H9 (cell line): ENCODE data around the gene HSH2D. TPM values are rescaled to one million over a fixed set of nuclear protein-coding genes. Genes with fewer than 3 reads are reported as not detected.

ENCODE experiments used
- DNase-seq: peaks from one replicate; pipeline ENCODE4 v3.0.0-alpha.2; 2017
- H2AFZ ChIP-seq: one replicate; pipeline ENCODE4 v1.6.1; 2013; ENCODE audit warnings: mild to moderate bottlenecking, low read length, control low read depth, moderate library complexity
- H2AK5ac ChIP-seq: 2 replicates; pipeline ENCODE4 v1.6.1; 2013; ENCODE audit warnings: low read length, control low read depth, mixed read lengths; ENCODE audit not compliant: insufficient read length
- H2BK120ac ChIP-seq: one replicate; pipeline ENCODE4 v1.6.1; 2013; ENCODE audit warnings: low read depth, mild to moderate bottlenecking, low read length, control low read depth, inconsistent platforms; ENCODE audit not compliant: poor library complexity, severe bottlenecking
- H2BK12ac ChIP-seq: 2 replicates; pipeline ENCODE4 v1.6.1; 2013; ENCODE audit warnings: low read length, control low read depth, mixed read lengths, low read depth; ENCODE audit not compliant: insufficient read length
- H2BK15ac ChIP-seq: 2 replicates; pipeline ENCODE4 v1.6.1; 2013; ENCODE audit warnings: low read depth, low read length, control low read depth
- H2BK20ac ChIP-seq: one replicate; pipeline ENCODE4 v1.6.1; 2013; ENCODE audit warnings: low read depth, mild to moderate bottlenecking, low read length, control low read depth, inconsistent platforms; ENCODE audit not compliant: poor library complexity, severe bottlenecking
- H2BK5ac ChIP-seq: 2 replicates; pipeline ENCODE4 v1.6.1; 2013; ENCODE audit warnings: low read length, control low read depth, mixed read lengths; ENCODE audit not compliant: insufficient read length
- H3K14ac ChIP-seq: 2 replicates; pipeline ENCODE4 v1.6.1; 2013; ENCODE audit warnings: low read length, control low read depth; ENCODE audit not compliant: insufficient read depth
- H3K18ac ChIP-seq: 2 replicates; pipeline ENCODE4 v1.6.1; 2013; ENCODE audit warnings: low read depth, mild to moderate bottlenecking, mixed read lengths, low read length, control low read depth; ENCODE audit not compliant: insufficient read length
- H3K23ac ChIP-seq: 2 replicates; pipeline ENCODE4 v1.6.1; 2013; ENCODE audit warnings: low read length, control low read depth, mixed read lengths, low read depth; ENCODE audit not compliant: insufficient read length
- H3K23me2 ChIP-seq: 2 replicates; pipeline ENCODE4 v1.6.1; 2013; ENCODE audit warnings: low read depth, mild to moderate bottlenecking, mixed read lengths, low read length, control low read depth; ENCODE audit not compliant: insufficient read length, poor library complexity, severe bottlenecking
- H3K27ac ChIP-seq: 2 replicates; pipeline ENCODE4 v1.5.1; 2013; ENCODE audit warnings: low read length, control low read depth, mixed read lengths, low read depth; ENCODE audit not compliant: insufficient read length
- H3K27me3 ChIP-seq: 2 replicates; pipeline ENCODE4 v1.6.1; 2013; ENCODE audit warnings: low read length, control low read depth, inconsistent platforms; ENCODE audit not compliant: insufficient read depth
- H3K4ac ChIP-seq: 2 replicates; pipeline ENCODE4 v1.6.1; 2013; ENCODE audit warnings: low read depth, mild to moderate bottlenecking, control low read depth, inconsistent platforms, low read length, moderate library complexity
- H3K4me1 ChIP-seq: 2 replicates; pipeline ENCODE4 v1.6.1; 2013; ENCODE audit warnings: low read length, control low read depth, inconsistent platforms; ENCODE audit not compliant: insufficient read depth
- H3K4me2 ChIP-seq: 2 replicates; pipeline ENCODE4 v1.6.1; 2013; ENCODE audit warnings: low read length, control low read depth, mixed read lengths; ENCODE audit not compliant: insufficient read length, insufficient read depth
- H3K56ac ChIP-seq: 2 replicates; pipeline ENCODE4 v1.6.1; 2013; ENCODE audit warnings: low read depth, mild to moderate bottlenecking, mixed read lengths, low read length, control low read depth; ENCODE audit not compliant: insufficient read length
- H3K79me1 ChIP-seq: 2 replicates; pipeline ENCODE4 v1.6.1; 2013; ENCODE audit warnings: low read depth, mild to moderate bottlenecking, moderate library complexity, low read length, control low read depth, inconsistent platforms; ENCODE audit not compliant: insufficient read depth, poor library complexity, severe bottlenecking
- H3K79me2 ChIP-seq: 2 replicates; pipeline ENCODE4 v1.6.1; 2013; ENCODE audit warnings: low read length, control low read depth, inconsistent platforms; ENCODE audit not compliant: insufficient read depth
- H3K9ac ChIP-seq: 2 replicates; pipeline ENCODE4 v1.6.1; 2013; ENCODE audit warnings: low read length, control low read depth, mixed read lengths; ENCODE audit not compliant: insufficient read length; ENCODE audit errors: extremely low read depth
- H3K9me3 ChIP-seq: one replicate; pipeline ENCODE4 v1.6.1; 2013; ENCODE audit warnings: low read depth, low read length, inconsistent platforms; ENCODE audit not compliant: control insufficient read depth
- H3T11ph ChIP-seq: one replicate; pipeline ENCODE4 v1.6.1; 2013; ENCODE audit warnings: mild to moderate bottlenecking, low read length, control low read depth, inconsistent platforms
- H4K20me1 ChIP-seq: one replicate; pipeline ENCODE4 v1.6.1; 2013; ENCODE audit not compliant: control insufficient read depth, insufficient read length, insufficient read depth
- H4K5ac ChIP-seq: 2 replicates; pipeline ENCODE4 v1.6.1; 2013; ENCODE audit warnings: low read depth, mild to moderate bottlenecking, mixed read lengths, low read length, control low read depth; ENCODE audit not compliant: insufficient read length
- H4K8ac ChIP-seq: replicated peaks from 2 replicates; pipeline ENCODE4 v1.6.1; 2013; ENCODE audit warnings: low read length, control low read depth, mixed read lengths, low read depth; ENCODE audit not compliant: insufficient read length
- H4K91ac ChIP-seq: 2 replicates; pipeline ENCODE4 v1.6.1; 2013; ENCODE audit warnings: low read depth, mild to moderate bottlenecking, moderate library complexity, mixed read lengths, low read length, control low read depth; ENCODE audit not compliant: insufficient read length
- H3K27ac Mint-ChIP-seq, 3 experiments: 2 replicates in 2 of 3; 3 replicates in 1 of 3; pipeline ENCODE4 v1.8.0; 2020 to 2021; ENCODE audit warnings: mixed read lengths in 3 of 3, mild to moderate bottlenecking in 1 of 3, moderate library complexity in 1 of 3
- H3K27me3 Mint-ChIP-seq: 2 replicates; pipeline ENCODE4 v1.8.0; 2021; ENCODE audit warnings: low read depth, mild to moderate bottlenecking, moderate library complexity, mixed read lengths
- H3K36me3 Mint-ChIP-seq, 3 experiments: 2 replicates in 2 of 3; 3 replicates in 1 of 3; pipeline ENCODE4 v1.8.0; 2020 to 2021; ENCODE audit warnings: low read depth in 3 of 3, mixed read lengths in 3 of 3; ENCODE audit not compliant: insufficient read depth in 1 of 3
- H3K4me1 Mint-ChIP-seq, 2 experiments: 2 replicates each; pipeline ENCODE4 v1.8.0; 2020; ENCODE audit warnings: mixed read lengths in 2 of 2
- H3K4me3 Mint-ChIP-seq, 2 experiments: 2 replicates in 1 of 2; 3 replicates in 1 of 2; pipeline ENCODE4 v1.8.0; 2020 to 2021; ENCODE audit warnings: mild to moderate bottlenecking in 2 of 2, mixed read lengths in 2 of 2, moderate library complexity in 1 of 2
- H3K9me3 Mint-ChIP-seq, 2 experiments: 2 replicates in 1 of 2; 3 replicates in 1 of 2; pipeline ENCODE4 v1.8.0; 2020; ENCODE audit warnings: mild to moderate bottlenecking in 2 of 2, mixed read lengths in 2 of 2, moderate library complexity in 1 of 2
- WGBS: extraction: QIAGEN DNeasy Blood & Tissue Kit; methylation state at CpG from one replicate; pipeline ENCODE4 v1.1.7; 2013; ENCODE audit warnings: missing lambda C conversion rate, low lambda C conversion rate, mixed read lengths; ENCODE audit not compliant: insufficient read length; ENCODE audit errors: extremely low coverage; 5-methylcytosine and 5-hydroxymethylcytosine counted together
- total RNA-seq: library from RNA; stranded (reverse); gene quantifications from 2 replicates; pipeline ENCODE4 v1.2.1, GENCODE V29; 2021
- TF ChIP-seq, protein P1 (sequence below): fragments of 200-600 bp; sonication (generic); conservative IDR thresholded peaks from 3 replicates; pipeline ENCODE4 v1.8.0; 2021; ENCODE audit warnings: antibody characterized with exemption, mild to moderate bottlenecking

HSH2D gene
- total RNA-seq, 1 experiment from 2014 or later: 2.3 TPM

DNA sequence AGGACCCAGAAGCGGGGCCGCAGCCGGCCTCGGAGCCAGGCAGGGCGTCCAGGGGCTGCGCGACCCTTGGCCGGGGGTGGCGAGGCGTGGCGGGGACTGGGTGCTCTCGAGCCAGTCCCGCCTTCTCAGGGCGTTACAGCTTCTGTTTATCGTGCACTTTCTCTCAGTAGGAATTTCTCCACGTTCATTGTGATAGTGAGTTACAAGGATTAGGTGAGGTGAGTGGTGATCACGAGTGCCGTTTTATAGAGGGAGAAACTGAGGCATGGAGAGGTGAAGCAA, 54.8 kb downstream of the HSH2D start:
- Mint-ChIP-seq H3K9me3 (no peaks in the 10 kb centered on the region), H3K27ac (peak overlapping the region in 1 of 3 experiments; percentile 10; a peak in 1 of 7 replicates), H3K4me3 (peak overlapping the region; percentile 76 to 84), H3K36me3 (peaks cover 0 to 9% (median 5%) of the 10 kb centered on the region in 3 experiments; a peak in 1 of 7 replicates), H3K27me3 (no peaks in the 10 kb centered on the region), H3K4me1 (peaks cover 14 to 15% of the 10 kb centered on the region in 2 experiments)
- Histone ChIP-seq H3K27me3 (no peaks in the 10 kb centered on the region), H2BK5ac (no peak overlapping the region), H2AFZ (no peak overlapping the region), H2BK20ac (no peak overlapping the region), H4K8ac (no peak overlapping the region), H3K79me1 (no peaks in the 10 kb centered on the region), H3K27ac (no peak overlapping the region), H3K14ac (no peak overlapping the region), H4K5ac (no peak overlapping the region), H3K4ac (no peak overlapping the region), H3K18ac (no peak overlapping the region), H2BK120ac (no peak overlapping the region), H3K23ac (no peak overlapping the region), H3K79me2 (no peaks in the 10 kb centered on the region), H3T11ph (no peak overlapping the region), H2AK5ac (no peak overlapping the region), H4K91ac (no peak overlapping the region), H2BK12ac (no peak overlapping the region), H3K9ac (no peak overlapping the region), H3K23me2 (peaks cover 2% of the 10 kb centered on the region), H3K4me1 (no peaks in the 10 kb centered on the region; the same call in 1 of the 2 replicates), H3K4me2 (peak overlapping the region; percentile 70), H4K20me1 (no peaks in the 10 kb centered on the region), H3K56ac (no peak overlapping the region), H2BK15ac (no peak overlapping the region), H3K9me3 (no peaks in the 10 kb centered on the region)
- no CpG with 5 or more reads among the region's 18 CpGs for WGBS
- TF ChIP-seq, protein P1, sequence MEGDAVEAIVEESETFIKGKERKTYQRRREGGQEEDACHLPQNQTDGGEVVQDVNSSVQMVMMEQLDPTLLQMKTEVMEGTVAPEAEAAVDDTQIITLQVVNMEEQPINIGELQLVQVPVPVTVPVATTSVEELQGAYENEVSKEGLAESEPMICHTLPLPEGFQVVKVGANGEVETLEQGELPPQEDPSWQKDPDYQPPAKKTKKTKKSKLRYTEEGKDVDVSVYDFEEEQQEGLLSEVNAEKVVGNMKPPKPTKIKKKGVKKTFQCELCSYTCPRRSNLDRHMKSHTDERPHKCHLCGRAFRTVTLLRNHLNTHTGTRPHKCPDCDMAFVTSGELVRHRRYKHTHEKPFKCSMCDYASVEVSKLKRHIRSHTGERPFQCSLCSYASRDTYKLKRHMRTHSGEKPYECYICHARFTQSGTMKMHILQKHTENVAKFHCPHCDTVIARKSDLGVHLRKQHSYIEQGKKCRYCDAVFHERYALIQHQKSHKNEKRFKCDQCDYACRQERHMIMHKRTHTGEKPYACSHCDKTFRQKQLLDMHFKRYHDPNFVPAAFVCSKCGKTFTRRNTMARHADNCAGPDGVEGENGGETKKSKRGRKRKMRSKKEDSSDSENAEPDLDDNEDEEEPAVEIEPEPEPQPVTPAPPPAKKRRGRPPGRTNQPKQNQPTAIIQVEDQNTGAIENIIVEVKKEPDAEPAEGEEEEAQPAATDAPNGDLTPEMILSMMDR: no peak
- no peak for DNase-seq
